NCI-H226 (cell line): ENCODE results near the gene ZNF544.
A peak's percentile ranks its signal among the peaks of the same experiment; 100 is the strongest.
"Not testable (repeated sequence)": the region's sequence is repeated elsewhere in the genome, so short reads cannot be mapped to it uniquely, and the experiment has no call there.

Source experiments
- DNase-seq: peaks from one replicate; pipeline ENCODE4 v3.0.0-alpha.2; 2015

ZNF544 gene

GRCh38 chr19:58258259-58258658 is 29.5 kb downstream of the ZNF544 start:
- not testable (repeated sequence) for DNase-seq

- DNase-seq, result no peak
These were observed 32.9 kb downstream of the ZNF544 start for GRCh38 chr19:58261600-58261967.

- DNase-seq, result no peak
These were observed 33.5 kb downstream of the ZNF544 start for GRCh38 chr19:58261968-58262921.

GRCh38 chr19:58262922-58263296 is 34.2 kb downstream of the ZNF544 start:
- DNase-seq, result no peak

- DNase-seq, result no peak
These were observed 36.4 kb downstream of the ZNF544 start for GRCh38 chr19:58265100-58265499.

GRCh38 chr19:58268344-58268743 is 39.6 kb downstream of the ZNF544 start:
- no peak for DNase-seq

- DNase-seq, result peak; percentile 74
These were observed 46.1 kb downstream of the ZNF544 start for GRCh38 chr19:58274771-58275201.

GRCh38 chr19:58275564-58275963 is 46.9 kb downstream of the ZNF544 start:
- no peak for DNase-seq

GRCh38 chr19:58277197-58277596 is 48.5 kb downstream of the ZNF544 start:
- DNase-seq, result no peak

- DNase-seq, result no peak
These were observed 49.2 kb downstream of the ZNF544 start for GRCh38 chr19:58277748-58278540.

GRCh38 chr19:58278541-58279041 is 49.9 kb downstream of the ZNF544 start, which contains the start of gene ZNF8:
TSS of gene ZNF8 (plus strand) at chr19:58278955. CDS start at chr19:58279082, 127 bp downstream.
- peak; percentile 100 for DNase-seq

GRCh38 chr19:58279042-58279924 is 50.6 kb downstream of the ZNF544 start:
- DNase-seq, result peak; percentile 65

- no peak for DNase-seq
These were observed 51.2 kb downstream of the ZNF544 start for GRCh38 chr19:58279925-58280316.

GRCh38 chr19:58284199-58284598 is 55.5 kb downstream of the ZNF544 start:
- no peak for DNase-seq

GRCh38 chr19:58291943-58292342 is 63.2 kb downstream of the ZNF544 start:
- no peak for DNase-seq

- DNase-seq, result no peak
These were observed 66.1 kb downstream of the ZNF544 start for GRCh38 chr19:58294743-58295374.

GRCh38 chr19:58296104-58296503 is 67.4 kb downstream of the ZNF544 start:
- no peak for DNase-seq

- no peak for DNase-seq
These were observed 71.9 kb downstream of the ZNF544 start for GRCh38 chr19:58300620-58301019.

- no peak for DNase-seq
These were observed 75.5 kb downstream of the ZNF544 start for GRCh38 chr19:58304255-58304654.

- DNase-seq, result no peak
These were observed 76.0 kb downstream of the ZNF544 start for GRCh38 chr19:58304748-58305064.

GRCh38 chr19:58305065-58305931 is 76.6 kb downstream of the ZNF544 start, which contains the start of gene ERVK3-1:
TSS of gene ERVK3-1 (plus strand) at chr19:58305377. CDS start at chr19:58312169, 6,792 bp downstream.
- peak; percentile 100 for DNase-seq
